Ascending aorta (tissue), 2 donors: Measurements from ENCODE around the gene RAPGEF4. TPM values are rescaled to one million over a fixed set of nuclear protein-coding genes. Genes with fewer than 3 reads are reported as not detected.

ENCODE experiments used
- DNase-seq, 2 donors: peaks; one replicate each; pipeline ENCODE4 v3.0.0-alpha.2; 2019; ENCODE audit warnings: low spot score in 2 of 2
- H3K27ac ChIP-seq, 2 donors: fragments of 200-600 bp; sonication (generic); one replicate each; pipeline ENCODE4 v1.5.1; 2016 to 2017; ENCODE audit warnings: mild to moderate bottlenecking in 1 of 2
- H3K27me3 ChIP-seq: fragments of 200-600 bp; sonication (generic); one replicate; pipeline ENCODE4 v1.5.1; 2017
- H3K36me3 ChIP-seq, 2 donors: fragments of 200-600 bp; sonication (generic); one replicate each; pipeline ENCODE4 v1.5.1; 2016
- H3K4me1 ChIP-seq, 2 donors: fragments of 200-600 bp; sonication (generic); one replicate each; pipeline ENCODE4 v1.5.1; 2016 to 2017; ENCODE audit warnings: mild to moderate bottlenecking in 1 of 2
- H3K4me3 ChIP-seq, 2 donors: fragments of 200-600 bp; sonication (generic); one replicate each; pipeline ENCODE4 v1.5.1; 2016 to 2017; ENCODE audit warnings: mild to moderate bottlenecking in 1 of 2
- H3K9me3 ChIP-seq, 2 donors: fragments of 200-600 bp; sonication (generic); one replicate each; pipeline ENCODE4 v1.5.1; 2016
- intact Hi-C: fragments of 100-400 bp; cut with DNase I; formaldehyde crosslinking; loops from one replicate; pipeline ENCODE4 v1.15.1; 2023
- total RNA-seq: library from RNA; depleted of rRNA; stranded (reverse); fragments of >200 nt; gene quantifications from one replicate; pipeline ENCODE4 v1.1.0, GENCODE V29; 2016
- TF ChIP-seq, protein P1 (sequence below), 3 experiments: fragments of 200-600 bp in 2 of 3; fragments of 450-650 bp in 1 of 3; sonication (generic) in 2 of 3; IDR thresholded peaks; one replicate each; pipeline ENCODE4 v1.5.1; 2016 to 2019; ENCODE audit warnings: antibody characterized with exemption in 3 of 3, mild to moderate bottlenecking in 1 of 3, moderate library complexity in 1 of 3

RAPGEF4 gene
- total RNA-seq, 1 donor from 2014 or later = 79.9 TPM

DNA sequence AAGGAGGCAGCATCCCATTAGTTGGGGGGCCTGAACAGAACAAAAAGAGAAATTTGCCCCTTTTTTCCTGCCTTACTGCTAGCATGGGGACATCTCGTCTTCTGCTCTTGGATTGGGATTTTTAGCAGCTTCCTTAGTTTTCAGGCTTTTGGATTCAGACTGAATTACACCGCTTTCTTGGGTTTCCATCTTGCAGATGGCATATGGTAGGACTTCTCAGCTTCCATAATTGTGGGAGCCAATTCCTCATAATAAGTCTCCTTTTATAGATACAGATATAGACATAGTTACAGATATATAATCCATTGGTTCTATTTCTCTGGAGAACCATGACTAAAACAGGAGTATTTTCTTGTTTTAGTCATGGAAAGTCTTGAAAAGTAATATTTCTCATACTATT is 5.2 kb upstream of the RAPGEF4 start:
- intact Hi-C loops = no loop called here
- no peak for DNase-seq
- Histone ChIP-seq H3K27ac (no peak overlapping the region), H3K36me3 (no peaks in the 10 kb centered on the region), H3K4me1 (no peaks in the 10 kb centered on the region), H3K27me3 (no peaks in the 10 kb centered on the region), H3K9me3 (no peaks in the 10 kb centered on the region), H3K4me3 (no peak overlapping the region)
- TF ChIP-seq, protein P1, sequence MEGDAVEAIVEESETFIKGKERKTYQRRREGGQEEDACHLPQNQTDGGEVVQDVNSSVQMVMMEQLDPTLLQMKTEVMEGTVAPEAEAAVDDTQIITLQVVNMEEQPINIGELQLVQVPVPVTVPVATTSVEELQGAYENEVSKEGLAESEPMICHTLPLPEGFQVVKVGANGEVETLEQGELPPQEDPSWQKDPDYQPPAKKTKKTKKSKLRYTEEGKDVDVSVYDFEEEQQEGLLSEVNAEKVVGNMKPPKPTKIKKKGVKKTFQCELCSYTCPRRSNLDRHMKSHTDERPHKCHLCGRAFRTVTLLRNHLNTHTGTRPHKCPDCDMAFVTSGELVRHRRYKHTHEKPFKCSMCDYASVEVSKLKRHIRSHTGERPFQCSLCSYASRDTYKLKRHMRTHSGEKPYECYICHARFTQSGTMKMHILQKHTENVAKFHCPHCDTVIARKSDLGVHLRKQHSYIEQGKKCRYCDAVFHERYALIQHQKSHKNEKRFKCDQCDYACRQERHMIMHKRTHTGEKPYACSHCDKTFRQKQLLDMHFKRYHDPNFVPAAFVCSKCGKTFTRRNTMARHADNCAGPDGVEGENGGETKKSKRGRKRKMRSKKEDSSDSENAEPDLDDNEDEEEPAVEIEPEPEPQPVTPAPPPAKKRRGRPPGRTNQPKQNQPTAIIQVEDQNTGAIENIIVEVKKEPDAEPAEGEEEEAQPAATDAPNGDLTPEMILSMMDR (IDR thresholded peaks at IDR 0.05) = no peak

DNA sequence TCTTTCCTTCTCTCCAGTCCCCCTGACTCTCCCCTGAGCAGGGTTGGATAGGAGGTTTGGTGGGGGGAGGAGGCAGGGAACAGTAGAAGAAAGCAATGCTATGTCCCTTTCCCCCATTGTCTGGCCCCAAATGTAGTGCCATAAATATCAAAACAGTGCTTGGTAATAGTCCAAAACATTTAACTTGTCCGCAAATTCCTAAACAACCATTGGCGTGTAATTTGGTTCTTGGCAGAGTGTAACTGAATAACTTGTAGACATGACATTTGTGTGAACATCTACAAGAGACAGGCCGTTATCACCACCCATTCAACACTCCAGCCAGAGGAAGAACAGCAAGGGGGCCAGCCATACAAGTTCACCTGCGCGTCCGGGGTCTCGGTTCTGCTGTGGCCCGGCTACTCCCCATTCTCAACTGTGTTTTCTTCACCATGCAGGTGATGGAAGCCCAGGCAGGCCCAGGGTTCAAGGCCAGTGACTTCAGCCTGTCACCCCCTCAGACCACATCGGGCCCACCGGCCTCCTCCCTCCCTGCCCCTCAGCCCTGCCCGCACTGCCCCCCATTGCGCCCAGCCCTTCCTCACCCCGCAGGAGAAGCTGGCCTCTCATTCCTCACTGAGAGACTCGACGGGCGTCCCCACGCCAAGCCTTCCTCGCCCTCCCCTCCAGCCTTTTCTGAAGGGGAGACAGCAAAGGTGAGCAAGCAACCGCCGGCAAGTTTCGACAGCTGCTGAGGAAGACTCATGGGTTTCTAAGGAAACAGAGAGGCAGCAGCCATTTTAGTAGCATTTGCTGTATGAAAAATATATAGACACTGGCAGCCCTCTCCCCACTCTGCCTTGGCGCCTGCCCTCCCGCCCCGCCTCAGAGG is 699 bp upstream of the RAPGEF4 start:
- H3K9me3 ChIP-seq = no peaks in the 10 kb centered on the region
- no peak for DNase-seq
- TF ChIP-seq, protein P1 (IDR thresholded peaks at IDR 0.05) = no peak
- no peaks in the 10 kb centered on the region for H3K36me3 ChIP-seq
- peak overlapping the region; percentile 54 to 68 for H3K4me3 ChIP-seq
- intact Hi-C loops = no loop called here
- no peak overlapping the region for H3K27ac ChIP-seq
- no peaks in the 10 kb centered on the region for H3K27me3 ChIP-seq
- peaks cover 0 to 3% of the 10 kb centered on the region in 2 donors for H3K4me1 ChIP-seq

DNA sequence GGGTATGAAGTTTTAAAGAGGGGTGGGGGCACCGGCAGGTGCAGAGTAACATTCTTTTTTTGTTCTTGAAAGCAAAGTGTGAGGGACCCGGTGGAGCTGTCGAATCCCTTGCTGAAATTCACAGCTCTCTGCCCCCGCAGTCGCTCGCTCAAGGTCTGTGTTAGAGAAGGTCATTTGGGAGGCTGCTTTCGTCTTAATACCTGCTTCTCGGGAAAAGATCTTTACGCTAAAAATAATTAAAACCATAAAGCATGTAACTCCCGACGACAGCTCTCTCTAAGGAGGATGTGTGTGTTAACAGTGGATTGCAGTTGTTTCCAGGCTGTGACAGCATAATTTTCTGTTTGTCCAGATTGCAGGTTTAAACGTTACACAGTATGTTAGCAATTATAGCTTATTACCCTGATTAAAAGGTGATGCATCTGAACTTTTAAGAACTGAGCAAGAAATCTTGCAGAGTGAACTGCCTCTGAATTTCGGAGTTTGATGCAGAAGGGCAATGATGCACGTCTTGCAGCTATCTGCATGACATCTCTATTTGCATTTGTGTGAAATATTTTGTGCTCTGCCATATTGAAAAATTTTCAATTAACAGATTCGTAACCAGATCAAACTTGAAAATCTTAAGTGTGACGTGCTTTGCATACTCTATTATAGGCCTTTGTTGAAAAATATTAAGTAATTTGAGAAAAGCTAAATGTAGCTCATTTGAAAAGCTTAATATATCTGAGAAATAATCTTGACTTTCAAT is 954 bp downstream of the RAPGEF4 start:
- Histone ChIP-seq H3K9me3 (no peaks in the 10 kb centered on the region), H3K36me3 (no peaks in the 10 kb centered on the region), H3K27ac (no peak overlapping the region), H3K4me3 (peak overlapping the region; percentile 54 to 68), H3K4me1 (peaks cover 0 to 3% of the 10 kb centered on the region in 2 donors), H3K27me3 (no peaks in the 10 kb centered on the region)
- TF ChIP-seq, protein P1 (IDR thresholded peaks at IDR 0.05) = no peak
- no peak for DNase-seq
- intact Hi-C loops = no loop called here

DNA sequence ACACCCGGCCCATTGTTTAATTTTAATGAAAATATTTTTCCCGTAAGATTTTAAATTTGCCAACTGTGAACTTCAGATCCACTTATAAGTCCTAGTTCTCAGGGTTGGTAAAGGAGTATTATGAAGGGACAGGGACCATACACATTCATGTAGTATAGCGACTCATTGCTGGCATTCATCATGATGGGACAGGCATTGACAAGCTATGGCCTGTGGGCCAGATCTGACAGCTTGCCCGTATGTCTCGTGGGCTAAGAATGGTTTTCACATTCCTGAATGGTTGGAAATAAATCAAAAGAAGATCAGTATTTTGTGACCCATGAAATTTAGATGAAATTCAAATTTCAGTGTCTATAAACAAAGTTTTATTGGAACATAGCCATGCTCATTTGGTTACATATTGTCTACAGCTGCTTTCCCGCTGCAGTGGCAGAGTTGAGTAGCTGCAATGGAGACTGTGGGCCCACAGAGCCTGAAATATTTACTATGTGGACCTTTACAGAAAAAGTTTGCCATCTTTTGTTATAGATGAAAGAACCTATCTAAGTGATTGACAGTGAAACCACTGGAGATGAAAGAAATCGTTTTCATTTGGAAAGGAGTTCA is 4.1 kb downstream of the RAPGEF4 start:
- H3K4me3 ChIP-seq = no peak overlapping the region
- DNase-seq = no peak
- no peaks in the 10 kb centered on the region for H3K27me3 ChIP-seq
- no peak overlapping the region for H3K27ac ChIP-seq
- H3K9me3 ChIP-seq = peaks cover 0 to 8% of the 10 kb centered on the region in 2 donors
- no peaks in the 10 kb centered on the region for H3K36me3 ChIP-seq
- peaks cover 0 to 3% of the 10 kb centered on the region in 2 donors for H3K4me1 ChIP-seq
- intact Hi-C loops = no loop called here
- TF ChIP-seq, protein P1 (IDR thresholded peaks at IDR 0.05) = no peak

DNA sequence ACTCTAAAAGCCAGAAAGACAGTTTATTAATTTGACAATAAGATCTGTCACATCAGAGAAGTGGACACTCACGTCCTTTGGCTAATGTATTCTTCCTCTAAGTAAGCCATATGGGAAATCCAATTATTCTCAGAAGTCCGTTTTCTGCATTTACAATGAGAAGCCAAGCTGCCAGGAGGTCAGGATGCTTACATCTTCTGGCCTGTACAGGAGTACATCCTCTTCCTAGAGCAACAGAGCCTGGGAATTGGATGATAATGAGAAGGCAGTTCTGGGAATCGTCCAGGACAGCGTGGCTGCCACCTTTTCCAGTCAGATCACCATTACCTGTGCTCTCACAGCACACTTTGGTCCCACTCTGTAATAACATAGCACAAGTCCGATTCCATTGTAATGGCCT is 5.2 kb downstream of the RAPGEF4 start:
- TF ChIP-seq, protein P1 (IDR thresholded peaks at IDR 0.05) = no peak
- DNase-seq = no peak
- Histone ChIP-seq H3K36me3 (no peaks in the 10 kb centered on the region), H3K27ac (no peak overlapping the region), H3K4me1 (peaks cover 0 to 3% of the 10 kb centered on the region in 2 donors), H3K27me3 (no peaks in the 10 kb centered on the region), H3K4me3 (no peak overlapping the region), H3K9me3 (peaks cover 0 to 8% of the 10 kb centered on the region in 2 donors)
- intact Hi-C loops = no loop called here
